ENCODE data around the gene KIAA1210.

DNA sequence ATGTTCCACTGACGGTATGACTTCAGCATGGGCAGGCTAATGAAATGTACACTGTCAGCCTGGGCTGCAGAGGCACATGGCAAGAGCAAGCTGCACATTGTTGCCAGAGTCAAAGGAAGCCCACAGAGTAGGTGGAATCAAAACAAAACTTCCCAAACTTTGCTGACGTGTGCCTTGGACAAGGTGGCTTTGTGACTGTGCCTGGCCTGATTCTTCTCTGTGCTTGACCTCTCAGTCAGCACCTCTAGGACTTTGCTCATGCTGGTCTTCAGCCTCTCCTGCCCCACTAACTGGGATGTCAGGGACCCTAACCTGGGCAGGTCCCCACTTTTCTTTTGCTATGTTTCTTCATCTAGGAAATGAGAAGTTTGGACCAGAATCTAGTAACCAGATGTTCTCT, 40.5 kb upstream of the KIAA1210 start:
- TF ChIP-seq EZH2 (IDR thresholded peaks at IDR 0.05; ENCODE audit: borderline replicate concordance, low read length), result no peak
- TF ChIP-seq, protein P1, sequence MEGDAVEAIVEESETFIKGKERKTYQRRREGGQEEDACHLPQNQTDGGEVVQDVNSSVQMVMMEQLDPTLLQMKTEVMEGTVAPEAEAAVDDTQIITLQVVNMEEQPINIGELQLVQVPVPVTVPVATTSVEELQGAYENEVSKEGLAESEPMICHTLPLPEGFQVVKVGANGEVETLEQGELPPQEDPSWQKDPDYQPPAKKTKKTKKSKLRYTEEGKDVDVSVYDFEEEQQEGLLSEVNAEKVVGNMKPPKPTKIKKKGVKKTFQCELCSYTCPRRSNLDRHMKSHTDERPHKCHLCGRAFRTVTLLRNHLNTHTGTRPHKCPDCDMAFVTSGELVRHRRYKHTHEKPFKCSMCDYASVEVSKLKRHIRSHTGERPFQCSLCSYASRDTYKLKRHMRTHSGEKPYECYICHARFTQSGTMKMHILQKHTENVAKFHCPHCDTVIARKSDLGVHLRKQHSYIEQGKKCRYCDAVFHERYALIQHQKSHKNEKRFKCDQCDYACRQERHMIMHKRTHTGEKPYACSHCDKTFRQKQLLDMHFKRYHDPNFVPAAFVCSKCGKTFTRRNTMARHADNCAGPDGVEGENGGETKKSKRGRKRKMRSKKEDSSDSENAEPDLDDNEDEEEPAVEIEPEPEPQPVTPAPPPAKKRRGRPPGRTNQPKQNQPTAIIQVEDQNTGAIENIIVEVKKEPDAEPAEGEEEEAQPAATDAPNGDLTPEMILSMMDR (conservative IDR thresholded peaks at IDR 0.05 in 1 of 2, IDR thresholded peaks at IDR 0.05 in 1 of 2; ENCODE audit: extremely low read depth in 1 of 2, insufficient read depth in 1 of 2, low read depth in 1 of 2, low read length in 2 of 2), result no peak
